Endodermal cell (in vitro differentiated cells): Measurements from ENCODE around the gene MYRIP. TPM values are rescaled to one million over a fixed set of nuclear protein-coding genes. Genes with fewer than 3 reads are reported as not detected.

Experiments
- DNase-seq: peaks from one replicate; pipeline ENCODE4 v3.0.0-alpha.2; 2017
- H3K27ac ChIP-seq: 2 replicates; pipeline ENCODE4 v1.5.1; 2013; ENCODE audit warnings: mild to moderate bottlenecking, low read depth, low read length, moderate library complexity
- H3K27me3 ChIP-seq: 2 replicates; pipeline ENCODE4 v1.6.1; 2013; ENCODE audit warnings: mild to moderate bottlenecking, low read length, moderate library complexity; ENCODE audit not compliant: insufficient read depth, control insufficient read depth, poor library complexity, severe bottlenecking
- H3K36me3 ChIP-seq: 2 replicates; pipeline ENCODE4 v1.7.0; 2013; ENCODE audit warnings: mild to moderate bottlenecking, low read length, moderate library complexity; ENCODE audit not compliant: control insufficient read depth, insufficient read depth
- H3K4me1 ChIP-seq: one replicate; pipeline ENCODE4 v1.7.0; 2013; ENCODE audit warnings: low read length; ENCODE audit not compliant: control insufficient read depth, insufficient read depth
- H3K4me3 ChIP-seq: 2 replicates; pipeline ENCODE4 v1.5.1; 2013; ENCODE audit warnings: mild to moderate bottlenecking, low read length, moderate library complexity
- H3K9ac ChIP-seq: 2 replicates; pipeline ENCODE4 v1.6.1; 2013; ENCODE audit warnings: mild to moderate bottlenecking, low read length, moderate library complexity; ENCODE audit not compliant: poor library complexity, severe bottlenecking; ENCODE audit errors: extremely low read depth
- H3K9me3 ChIP-seq: 2 replicates; pipeline ENCODE4 v1.6.1; 2013; ENCODE audit warnings: mild to moderate bottlenecking, low read length, moderate library complexity; ENCODE audit not compliant: control insufficient read depth
- H3K27ac Mint-ChIP-seq: 2 replicates; pipeline ENCODE4 v1.8.0; 2020; ENCODE audit warnings: mixed read lengths
- H3K27me3 Mint-ChIP-seq: 2 replicates; pipeline ENCODE4 v1.8.0; 2021; ENCODE audit warnings: mild to moderate bottlenecking, mixed read lengths; ENCODE audit not compliant: insufficient read depth
- H3K36me3 Mint-ChIP-seq: 2 replicates; pipeline ENCODE4 v1.8.0; 2020; ENCODE audit warnings: low read depth, mixed read lengths
- H3K4me1 Mint-ChIP-seq: 2 replicates; pipeline ENCODE4 v1.8.0; 2020; ENCODE audit warnings: mixed read lengths
- H3K4me3 Mint-ChIP-seq: 2 replicates; pipeline ENCODE4 v1.8.0; 2020; ENCODE audit warnings: mild to moderate bottlenecking, moderate library complexity, mixed read lengths
- H3K9me3 Mint-ChIP-seq: 2 replicates; pipeline ENCODE4 v1.8.0; 2020; ENCODE audit warnings: mild to moderate bottlenecking, mixed read lengths
- WGBS, 2 experiments: methylation state at CpG; one replicate each; pipeline versions ENCODE4 v1.1.5 to v1.1.7; 2013; ENCODE audit warnings: missing lambda C conversion rate in 2 of 2, mixed read lengths in 1 of 2; ENCODE audit not compliant: insufficient coverage in 1 of 2, insufficient read length in 1 of 2; 5-methylcytosine and 5-hydroxymethylcytosine counted together
- total RNA-seq, 2 donors: library from RNA; stranded (reverse); fragmentation: NEBNext Ultra II Directional in 1 of 2; extraction: Animal tissue kit (Norgen Biotek cat#: 25700) in 1 of 2; gene quantifications; 2 replicates in 1 of 2; 3 replicates in 1 of 2; pipeline ENCODE4 v1.2.1, GENCODE V29; 2021
- TF ChIP-seq, protein P1 (sequence below): fragments of 200-600 bp; sonication (generic); conservative IDR thresholded peaks from 2 replicates; pipeline ENCODE4 v1.5.0; 2021; ENCODE audit warnings: antibody characterized with exemption, mild to moderate bottlenecking

MYRIP gene
- total RNA-seq, 2 donors from 2014 or later = 4.3 to 4.6 TPM

DNA sequence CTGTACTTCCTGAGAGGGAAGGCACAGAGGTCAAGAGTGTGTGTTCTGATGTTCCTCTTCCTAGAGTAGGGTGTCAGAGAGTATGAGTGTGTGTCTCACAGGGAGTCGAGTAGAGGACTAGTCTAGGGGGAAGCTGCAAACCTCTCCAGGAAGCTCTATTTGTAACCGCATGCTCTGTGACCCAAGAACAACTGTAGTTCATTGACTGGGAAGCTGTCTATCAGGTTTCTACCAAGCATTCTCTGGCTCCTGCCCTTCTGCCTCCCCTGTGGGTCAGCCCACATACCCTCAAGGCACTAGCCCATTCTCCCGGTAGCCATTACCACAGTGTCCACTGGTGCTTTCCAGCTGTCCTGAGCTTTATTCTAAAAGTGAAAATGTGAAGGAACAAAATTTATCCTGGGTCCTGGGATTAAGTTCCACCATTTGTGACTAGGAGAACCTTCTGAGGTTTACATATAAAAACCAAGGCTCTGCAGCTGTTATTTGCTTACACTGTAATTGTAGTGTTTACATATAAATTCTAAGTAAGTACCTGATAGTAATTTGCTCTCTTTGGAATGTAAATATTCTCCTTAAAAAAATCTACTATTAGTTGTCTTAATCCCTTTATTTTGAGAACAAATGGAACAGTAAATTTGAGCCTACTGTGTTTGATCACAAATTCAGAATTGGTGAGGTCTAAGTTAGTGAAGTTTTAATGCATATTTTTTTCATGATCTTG, 40.7 kb downstream of the MYRIP start:
- Histone ChIP-seq H3K27me3 (no peaks in the 10 kb centered on the region), H3K36me3 (no peaks in the 10 kb centered on the region), H3K4me1 (no peaks in the 10 kb centered on the region), H3K4me3 (no peak overlapping the region), H3K9ac (no peak overlapping the region), H3K27ac (no peak overlapping the region), H3K9me3 (no peaks in the 10 kb centered on the region)
- WGBS, 2 experiments = 89 to 93% methylated on average over 2 to 3 of the region's 3 CpGs
- Mint-ChIP-seq H3K4me1 (peaks cover 2% of the 10 kb centered on the region), H3K27me3 (no peaks in the 10 kb centered on the region), H3K4me3 (no peak overlapping the region), H3K9me3 (no peaks in the 10 kb centered on the region), H3K36me3 (no peaks in the 10 kb centered on the region), H3K27ac (no peak overlapping the region)
- TF ChIP-seq, protein P1, sequence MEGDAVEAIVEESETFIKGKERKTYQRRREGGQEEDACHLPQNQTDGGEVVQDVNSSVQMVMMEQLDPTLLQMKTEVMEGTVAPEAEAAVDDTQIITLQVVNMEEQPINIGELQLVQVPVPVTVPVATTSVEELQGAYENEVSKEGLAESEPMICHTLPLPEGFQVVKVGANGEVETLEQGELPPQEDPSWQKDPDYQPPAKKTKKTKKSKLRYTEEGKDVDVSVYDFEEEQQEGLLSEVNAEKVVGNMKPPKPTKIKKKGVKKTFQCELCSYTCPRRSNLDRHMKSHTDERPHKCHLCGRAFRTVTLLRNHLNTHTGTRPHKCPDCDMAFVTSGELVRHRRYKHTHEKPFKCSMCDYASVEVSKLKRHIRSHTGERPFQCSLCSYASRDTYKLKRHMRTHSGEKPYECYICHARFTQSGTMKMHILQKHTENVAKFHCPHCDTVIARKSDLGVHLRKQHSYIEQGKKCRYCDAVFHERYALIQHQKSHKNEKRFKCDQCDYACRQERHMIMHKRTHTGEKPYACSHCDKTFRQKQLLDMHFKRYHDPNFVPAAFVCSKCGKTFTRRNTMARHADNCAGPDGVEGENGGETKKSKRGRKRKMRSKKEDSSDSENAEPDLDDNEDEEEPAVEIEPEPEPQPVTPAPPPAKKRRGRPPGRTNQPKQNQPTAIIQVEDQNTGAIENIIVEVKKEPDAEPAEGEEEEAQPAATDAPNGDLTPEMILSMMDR = no peak
- no peak for DNase-seq

DNA sequence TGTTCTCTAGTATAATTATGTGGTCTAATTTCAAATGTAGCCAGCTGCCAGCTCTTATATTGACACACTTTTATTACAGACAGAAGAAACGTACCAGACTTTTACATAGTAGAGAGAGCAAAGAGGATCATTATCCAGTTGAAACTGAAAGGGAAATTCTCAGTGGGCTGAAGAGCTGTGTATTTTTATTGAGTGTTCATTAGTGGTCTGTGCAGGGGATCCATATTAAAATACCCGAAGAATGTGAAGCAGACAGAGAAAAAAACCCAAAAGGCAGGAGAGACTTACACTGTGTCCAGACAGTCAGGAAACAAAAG, 41.3 kb downstream of the MYRIP start:
- TF ChIP-seq, protein P1 = no peak
- Mint-ChIP-seq H3K36me3 (no peaks in the 10 kb centered on the region), H3K27ac (no peak overlapping the region), H3K4me3 (no peak overlapping the region), H3K27me3 (no peaks in the 10 kb centered on the region), H3K9me3 (no peaks in the 10 kb centered on the region), H3K4me1 (peaks cover 2% of the 10 kb centered on the region)
- H3K27ac ChIP-seq = no peak overlapping the region
- no peaks in the 10 kb centered on the region for H3K27me3 ChIP-seq
- no peaks in the 10 kb centered on the region for H3K9me3 ChIP-seq
- H3K36me3 ChIP-seq = no peaks in the 10 kb centered on the region
- H3K9ac ChIP-seq = no peak overlapping the region
- no peaks in the 10 kb centered on the region for H3K4me1 ChIP-seq
- no peak for DNase-seq
- WGBS, 2 experiments = 89 to 93% methylated on average over 1 to 2 of the region's 2 CpGs
- no peak overlapping the region for H3K4me3 ChIP-seq

GRCh38 chr3:39855517-39855916, 46.1 kb downstream of the MYRIP start:
- Histone ChIP-seq H3K4me1 (no peaks in the 10 kb centered on the region), H3K27me3 (no peaks in the 10 kb centered on the region), H3K4me3 (no peak overlapping the region), H3K9me3 (no peaks in the 10 kb centered on the region), H3K36me3 (no peaks in the 10 kb centered on the region), H3K27ac (no peak overlapping the region), H3K9ac (no peak overlapping the region)
- Mint-ChIP-seq H3K36me3 (no peaks in the 10 kb centered on the region), H3K27ac (no peak overlapping the region), H3K9me3 (no peaks in the 10 kb centered on the region), H3K27me3 (no peaks in the 10 kb centered on the region), H3K4me1 (peaks cover 2% of the 10 kb centered on the region), H3K4me3 (no peak overlapping the region)
- 89 to 93% methylated on average over 2 to 3 of the region's 3 CpGs for WGBS, 2 experiments
- TF ChIP-seq, protein P1 = no peak
- no peak for DNase-seq
